Activated CD4-positive, alpha-beta T cell treated with anti-CD3 and anti-CD28 coated beads for 24 hours (primary cell): ENCODE measurements around the gene INPP5A.

Experiments
- DNase-seq, 2 donors: peaks; one replicate each; pipeline ENCODE4 v3.0.0-alpha.2; 2020; ENCODE audit warnings: low read depth in 2 of 2

Gene INPP5A

DNA sequence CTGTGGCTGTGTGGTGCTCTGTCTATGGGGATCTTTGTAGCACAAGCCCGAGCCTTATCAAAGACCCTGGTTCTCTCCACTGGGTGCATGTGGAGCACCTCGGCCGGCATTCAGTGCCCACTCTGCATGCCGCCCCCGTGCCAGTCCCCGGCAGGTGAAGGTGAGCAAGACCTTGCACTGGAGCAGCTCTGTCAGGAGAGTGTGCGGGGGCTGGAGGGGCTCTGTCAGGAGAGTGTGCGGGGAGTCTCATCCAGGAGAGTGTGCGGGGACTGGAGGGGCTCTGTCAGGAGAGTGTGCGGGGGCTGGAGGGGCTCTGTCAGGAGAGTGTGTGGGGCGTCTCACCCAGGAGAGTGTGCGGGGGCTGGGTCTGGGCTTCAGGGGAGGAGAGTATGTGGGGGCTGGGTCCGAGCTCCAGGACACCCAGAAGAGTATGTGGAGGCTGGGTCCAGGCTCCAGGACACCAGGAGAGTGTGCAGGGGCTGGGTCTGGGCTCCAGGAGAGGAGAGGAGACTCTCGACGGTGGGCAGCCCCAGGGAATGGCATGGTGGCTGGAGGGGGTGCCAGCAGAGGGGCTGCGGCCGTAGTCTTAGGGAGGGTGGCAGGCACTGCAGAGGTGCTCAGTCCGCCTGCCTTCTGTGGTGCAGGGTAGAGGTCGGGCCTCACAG is 40.8 kb downstream of the INPP5A start:
- no peak for DNase-seq

DNA sequence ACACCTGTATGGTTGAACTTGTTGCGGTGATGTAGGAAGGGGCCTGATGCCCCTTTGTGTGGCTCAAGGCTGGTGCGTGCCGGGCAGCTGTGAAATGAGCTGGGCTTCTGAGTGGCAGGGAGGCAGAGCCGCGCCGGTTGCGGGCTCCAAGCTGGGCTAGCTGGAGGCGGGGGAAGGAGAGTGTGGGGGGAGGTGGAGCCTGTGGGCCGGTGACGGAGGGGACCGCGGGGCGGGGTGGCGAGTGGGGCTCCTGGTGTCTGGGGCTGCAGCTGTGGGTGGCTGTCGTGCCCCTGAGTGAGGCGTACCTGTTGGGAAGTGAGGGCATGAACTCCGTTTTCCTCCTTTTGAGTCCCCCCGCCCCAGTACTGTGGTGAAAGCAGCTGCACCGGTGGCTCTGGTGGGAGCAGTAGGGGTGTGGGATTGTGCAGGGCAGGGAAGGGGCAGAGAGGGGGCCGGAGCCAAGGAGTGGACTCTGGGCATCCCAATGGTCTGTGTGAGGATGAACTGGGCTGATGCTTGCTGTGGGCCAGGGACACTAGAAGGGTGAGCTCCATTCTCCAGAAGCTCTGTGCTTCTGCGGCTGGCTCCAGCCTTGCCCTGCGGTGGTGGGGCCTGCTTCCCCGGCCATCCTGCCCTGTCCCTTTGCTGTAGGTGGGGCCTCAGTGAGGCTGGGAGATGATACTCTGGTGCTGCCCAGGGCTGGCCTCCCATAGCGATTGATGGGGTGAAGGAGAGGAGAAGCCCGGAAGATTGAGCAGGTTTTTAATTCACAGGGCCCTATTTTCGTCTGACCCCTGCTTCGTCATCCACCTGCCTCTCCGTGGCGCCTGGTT is 41.7 kb downstream of the INPP5A start:
- DNase-seq = no peak

DNA sequence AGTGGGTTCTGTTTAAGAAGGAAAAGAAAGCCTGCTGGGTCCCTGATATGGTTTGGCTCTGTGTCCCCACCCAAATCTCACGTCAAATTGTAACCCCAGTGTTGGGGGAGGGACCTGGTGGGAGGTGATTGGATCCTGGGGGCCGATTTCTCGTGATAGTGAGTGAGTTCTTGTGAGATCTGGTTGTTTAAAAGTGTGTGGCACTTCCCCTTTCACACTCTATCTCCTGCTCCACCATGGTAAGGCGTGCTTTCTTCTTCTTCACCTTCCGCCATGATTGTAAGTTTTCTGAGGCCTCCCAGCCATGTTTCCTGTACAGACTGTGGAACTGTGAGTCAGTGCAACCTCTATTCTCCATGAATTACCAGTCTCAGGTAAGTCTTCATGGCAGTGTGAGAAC is 42.6 kb downstream of the INPP5A start:
- DNase-seq = no peak

DNA sequence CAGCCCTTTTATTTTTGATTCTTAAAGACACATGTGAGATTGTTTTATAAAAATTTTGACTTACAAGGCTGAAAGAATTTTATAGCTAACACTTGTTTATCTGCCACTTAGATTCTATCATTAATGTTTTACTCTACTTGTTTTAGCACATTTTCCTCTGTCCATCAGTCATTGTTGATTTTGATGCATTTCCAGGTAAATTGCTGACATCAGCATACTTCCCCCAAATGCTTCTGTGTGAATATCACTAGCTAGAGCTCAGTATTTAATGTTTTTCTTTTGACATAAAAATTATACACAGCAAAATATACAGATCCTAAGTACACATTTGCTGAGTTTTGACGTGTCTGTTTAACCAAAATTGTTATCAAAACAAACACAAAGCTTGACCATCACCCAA is 43.0 kb downstream of the INPP5A start:
- no peak for DNase-seq

DNA sequence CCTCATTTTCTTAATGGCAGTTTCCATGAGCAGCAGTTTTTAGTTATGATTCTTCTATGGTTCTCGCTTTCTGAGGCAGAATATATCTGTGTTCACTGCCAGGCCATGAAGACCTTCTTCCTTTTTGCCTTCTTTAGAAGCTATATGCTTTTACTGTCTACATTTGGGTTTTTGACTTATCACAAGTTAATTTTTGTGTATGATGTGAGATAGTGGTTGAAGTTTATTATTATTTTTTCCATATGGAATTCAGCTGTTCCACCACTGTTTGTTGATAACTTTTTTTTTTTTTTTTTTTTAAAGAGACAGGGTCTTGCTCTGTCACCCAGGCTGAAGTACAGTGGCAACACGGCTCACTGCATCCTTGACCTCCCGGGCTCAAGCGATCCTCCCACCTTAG is 44.5 kb downstream of the INPP5A start:
- no peak for DNase-seq

DNA sequence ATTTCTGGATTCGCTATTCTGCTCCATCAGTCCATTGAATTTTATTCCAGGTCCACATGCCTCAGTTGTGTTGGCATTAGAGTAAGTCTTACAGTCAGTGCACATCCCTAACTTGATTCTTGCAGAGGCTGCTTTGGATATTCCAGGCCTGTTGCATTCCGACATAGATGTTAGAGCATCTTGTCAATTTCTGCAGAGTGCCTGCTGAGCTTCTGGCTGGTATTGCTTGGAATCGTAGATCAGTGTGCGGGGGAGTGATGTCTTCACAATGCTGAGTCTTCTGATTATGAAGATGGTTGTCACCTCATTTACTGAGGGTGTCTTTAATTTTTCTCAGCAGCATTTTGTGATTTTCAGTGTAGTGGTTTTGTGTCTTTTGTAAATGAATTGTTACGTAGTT is 45.2 kb downstream of the INPP5A start:
- no peak for DNase-seq

DNA sequence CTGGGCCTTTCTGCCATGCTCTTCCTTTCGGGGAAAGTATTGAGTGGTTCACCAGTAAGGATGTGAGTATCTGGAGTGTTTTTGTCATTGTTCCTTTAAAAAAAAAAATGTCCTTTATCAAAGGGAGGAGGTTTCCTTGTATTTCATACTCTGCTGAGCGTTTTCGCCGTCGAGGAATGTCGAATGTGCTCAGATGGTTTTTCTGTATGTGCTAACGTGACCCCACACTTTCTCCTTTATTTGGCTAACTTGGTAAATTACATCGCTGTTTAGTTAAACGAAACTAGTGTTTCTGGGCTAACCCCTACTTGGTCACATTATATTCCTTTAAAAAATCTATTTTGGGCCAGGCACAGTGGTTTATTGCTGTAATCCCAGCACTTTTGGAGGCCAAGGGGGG is 45.9 kb downstream of the INPP5A start:
- DNase-seq = no peak

DNA sequence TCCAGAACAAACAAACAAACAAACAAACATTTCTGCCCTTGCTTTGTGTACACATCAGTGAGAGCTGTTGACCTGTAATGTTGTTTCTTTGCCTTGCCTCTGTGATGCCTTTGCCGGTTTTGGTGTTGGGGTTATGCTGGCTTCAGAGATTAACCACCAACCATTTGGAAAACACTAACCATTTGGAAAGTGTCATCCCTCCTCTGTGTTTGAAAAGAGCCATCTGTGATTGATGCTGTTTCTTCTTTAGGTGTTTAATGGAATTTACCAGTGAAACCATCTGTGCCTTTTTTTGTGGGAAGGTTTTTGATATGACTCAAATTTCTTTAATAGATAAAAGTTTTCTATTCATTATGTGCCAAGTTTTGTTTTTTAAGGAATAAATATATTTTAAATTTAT is 46.5 kb downstream of the INPP5A start:
- DNase-seq = no peak

DNA sequence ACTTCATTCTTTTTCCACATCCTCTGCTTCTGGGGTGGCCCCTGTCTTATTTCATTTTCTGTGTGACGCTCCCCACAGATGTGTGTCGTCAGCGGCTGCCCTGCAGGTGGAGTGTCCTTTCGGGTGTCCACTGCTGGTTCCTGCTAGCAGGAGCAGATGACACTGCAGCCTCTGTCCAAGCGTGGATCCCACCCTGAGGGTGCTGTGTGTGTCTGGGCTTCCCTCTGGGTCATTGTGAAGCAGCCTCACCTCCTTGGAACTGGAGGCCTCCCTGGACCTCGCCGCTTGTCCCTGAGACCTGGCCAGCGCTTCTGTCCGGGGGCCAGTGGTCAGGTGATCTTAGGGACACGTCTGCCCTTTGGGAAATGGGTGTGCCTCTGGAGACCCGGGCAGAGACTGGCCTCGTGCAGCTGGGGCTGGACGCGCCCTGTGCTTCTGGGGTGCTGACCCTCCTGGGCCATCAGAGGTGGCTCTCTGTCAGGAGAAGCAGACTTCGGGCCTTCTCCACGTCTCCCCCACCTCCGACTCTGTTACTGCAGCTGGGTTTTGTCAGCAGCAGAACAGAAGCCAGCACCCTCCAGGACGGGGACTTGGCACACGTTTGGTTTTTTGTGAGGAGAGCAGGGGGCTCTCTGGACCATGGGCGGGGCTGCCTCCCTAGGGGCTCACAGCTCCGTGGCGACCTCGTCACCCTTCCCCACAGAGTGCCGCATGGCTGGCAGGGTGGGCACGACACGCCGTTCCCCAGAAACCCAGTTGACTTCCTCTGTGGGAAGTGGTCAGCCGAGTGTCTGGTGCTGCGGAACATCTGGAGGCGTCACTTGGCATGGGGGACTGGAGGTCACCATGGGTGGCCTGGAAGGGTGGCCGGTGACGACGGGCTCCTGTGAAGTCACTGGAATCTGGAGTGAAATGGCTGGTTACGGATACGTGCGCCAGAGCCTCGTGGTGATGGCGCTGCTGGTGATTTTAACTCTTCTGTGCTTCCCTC is 48.4 kb downstream of the INPP5A start:
- DNase-seq = no peak

DNA sequence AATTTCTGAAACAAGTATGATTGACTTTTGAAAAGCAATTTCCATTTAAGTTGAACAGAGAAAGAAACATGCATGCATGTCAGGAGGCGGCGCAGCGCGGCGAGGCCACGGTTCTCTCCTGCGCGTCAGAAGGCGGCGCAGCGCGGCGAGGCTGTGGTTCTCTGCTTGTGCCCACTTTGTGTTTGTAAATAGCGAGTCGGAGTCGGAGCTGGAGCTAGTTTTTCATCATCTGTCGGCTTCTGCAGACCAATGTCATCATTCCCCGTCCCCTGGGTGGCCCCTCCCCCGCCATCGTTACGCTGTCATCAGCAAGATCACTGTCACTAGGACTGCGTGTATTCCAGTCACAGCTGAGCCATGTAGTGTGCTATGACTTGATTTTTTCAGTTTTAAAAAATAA is 49.2 kb downstream of the INPP5A start:
- no peak for DNase-seq

DNA sequence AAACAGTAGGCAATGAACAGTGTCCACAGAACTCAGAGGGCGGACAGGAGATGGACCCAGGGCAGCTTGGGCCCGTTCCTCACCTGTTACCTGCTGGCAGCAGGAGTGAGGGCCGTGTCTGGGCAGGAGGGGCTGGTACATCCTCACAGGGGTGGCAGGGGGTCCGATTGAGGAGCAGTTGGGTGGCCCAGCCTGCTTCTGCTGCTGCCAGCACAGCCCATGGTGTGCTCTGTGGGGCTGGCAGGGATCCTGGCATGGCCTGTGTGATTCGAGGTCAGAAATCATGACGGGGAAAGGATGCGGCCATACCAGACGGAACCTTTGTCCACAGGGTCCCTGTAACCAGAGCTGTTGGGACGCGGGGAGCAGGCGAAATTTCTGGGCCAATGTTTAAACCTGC is 49.6 kb downstream of the INPP5A start:
- no peak for DNase-seq

DNA sequence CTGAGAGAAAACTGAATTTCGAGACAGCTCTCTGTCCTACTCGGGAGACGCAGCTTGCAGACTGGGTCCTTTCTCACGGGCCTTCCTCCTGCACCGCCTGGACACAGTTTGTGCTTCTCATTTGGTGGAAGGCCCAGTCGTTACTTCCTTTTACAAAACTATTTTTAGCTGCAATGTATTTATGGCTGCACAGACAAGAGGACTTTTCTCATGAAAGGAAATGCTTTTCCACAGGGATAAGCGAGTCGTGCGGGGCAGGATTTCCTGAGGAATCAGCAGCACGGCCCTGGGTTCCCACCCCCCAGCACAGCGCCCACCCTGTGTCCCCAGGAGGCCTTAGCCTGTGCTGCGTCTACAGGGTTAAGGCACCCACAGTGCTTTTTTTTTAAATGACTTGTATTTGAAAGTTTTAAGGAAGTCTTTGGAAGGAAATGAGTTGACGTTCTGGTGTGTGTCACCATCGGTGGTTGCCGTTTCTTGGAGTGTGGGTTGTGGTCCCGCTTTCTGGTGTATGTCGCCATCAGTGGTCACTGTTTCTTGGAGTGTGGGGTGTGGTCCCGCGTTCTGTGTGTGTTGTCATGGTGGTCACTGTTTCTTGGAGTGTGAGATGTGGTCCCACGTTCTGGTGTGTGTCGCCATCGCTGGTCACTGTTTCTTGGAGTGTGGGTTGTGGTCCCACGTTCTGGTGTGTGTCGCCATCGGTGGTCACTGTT is 50.9 kb downstream of the INPP5A start:
- DNase-seq = no peak

DNA sequence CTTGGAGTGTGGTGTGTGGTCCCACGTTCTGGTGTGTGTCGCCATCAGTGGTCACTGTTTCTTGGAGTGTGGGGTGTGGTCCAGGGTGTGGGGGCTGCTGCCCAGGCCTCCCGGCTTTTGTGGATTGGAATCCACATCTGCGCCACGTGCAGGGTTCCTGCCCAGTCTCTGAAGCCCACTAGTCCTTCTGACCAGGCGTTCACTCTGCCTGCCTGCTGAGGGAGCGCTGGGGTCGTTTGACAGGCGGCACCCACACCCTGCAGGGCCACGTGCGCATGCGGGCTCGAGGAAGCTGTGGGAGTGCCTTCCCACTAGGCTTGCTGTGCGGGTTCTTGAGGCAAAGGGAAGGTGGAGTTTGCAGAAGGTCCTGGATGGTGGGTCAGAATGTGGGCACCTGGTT is 51.4 kb downstream of the INPP5A start:
- no peak for DNase-seq

DNA sequence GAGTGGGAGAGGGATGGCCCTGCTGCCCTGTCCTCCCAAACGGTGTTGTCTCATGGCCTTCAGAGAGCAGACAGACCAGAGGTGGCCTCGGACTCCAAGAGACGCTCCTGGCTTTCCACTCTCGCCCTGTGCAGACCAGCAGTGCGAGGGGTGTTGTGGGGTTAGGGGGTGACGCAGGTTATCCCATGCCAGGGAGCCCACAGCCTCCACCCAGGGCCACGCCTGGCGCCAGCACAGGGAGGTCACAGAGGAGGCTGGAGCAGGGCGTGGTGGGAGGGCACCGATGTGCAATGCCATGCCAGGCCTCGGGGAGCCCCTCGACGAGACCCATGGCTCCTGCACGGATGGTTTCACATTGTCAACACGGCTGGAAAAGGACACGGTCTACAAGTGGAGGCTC is 52.1 kb downstream of the INPP5A start:
- no peak for DNase-seq

DNA sequence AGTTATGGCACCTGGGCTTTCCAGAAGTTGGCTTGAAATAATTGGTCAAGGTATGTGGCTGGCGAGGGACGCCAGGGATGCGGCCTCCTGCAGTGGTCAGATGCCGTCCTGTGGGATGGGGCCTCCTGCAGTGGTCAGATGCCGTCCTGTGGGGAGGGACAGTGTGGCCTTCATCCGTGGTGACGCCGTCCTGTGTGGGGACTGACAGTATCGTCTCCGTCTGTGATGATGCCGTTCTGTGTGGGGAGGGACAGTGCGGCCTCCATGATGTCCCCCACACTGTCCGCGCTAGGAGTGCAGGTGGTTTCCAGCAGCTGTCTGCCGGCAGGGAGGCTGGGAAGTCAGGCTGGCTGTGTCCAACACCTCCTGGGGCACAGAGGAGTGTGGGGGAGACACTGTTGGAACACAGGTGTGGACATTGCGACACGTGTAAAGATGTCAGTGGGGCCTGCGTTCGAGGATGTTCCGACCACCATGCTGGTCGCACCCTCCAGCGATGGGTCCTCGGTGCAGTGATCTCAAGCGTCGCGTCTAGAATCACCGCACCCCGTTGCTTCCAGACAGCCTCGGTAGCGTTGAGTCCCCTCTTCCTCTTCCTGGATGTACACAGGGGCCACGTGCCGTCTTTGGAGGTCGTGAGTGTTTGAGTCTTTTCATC is 52.6 kb downstream of the INPP5A start:
- no peak for DNase-seq

DNA sequence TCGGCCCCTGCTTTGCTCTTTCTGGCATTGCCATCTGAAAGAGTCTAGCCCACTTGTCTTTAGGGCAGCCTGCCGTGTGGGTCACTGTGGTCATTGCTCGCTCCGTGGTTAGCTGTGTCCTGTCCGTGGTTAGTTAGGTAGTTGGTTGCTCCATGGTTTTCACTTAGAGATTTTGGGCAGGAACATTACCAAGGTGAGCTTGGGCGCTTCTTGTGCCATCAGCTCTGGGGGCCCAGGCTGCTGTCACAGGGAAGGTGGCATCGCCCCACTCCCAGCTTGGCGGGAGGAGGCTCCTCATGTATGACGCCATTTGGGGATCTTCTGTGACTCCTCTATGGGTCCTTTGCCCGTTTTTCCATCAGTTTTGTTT is 53.1 kb downstream of the INPP5A start:
- DNase-seq = no peak

DNA sequence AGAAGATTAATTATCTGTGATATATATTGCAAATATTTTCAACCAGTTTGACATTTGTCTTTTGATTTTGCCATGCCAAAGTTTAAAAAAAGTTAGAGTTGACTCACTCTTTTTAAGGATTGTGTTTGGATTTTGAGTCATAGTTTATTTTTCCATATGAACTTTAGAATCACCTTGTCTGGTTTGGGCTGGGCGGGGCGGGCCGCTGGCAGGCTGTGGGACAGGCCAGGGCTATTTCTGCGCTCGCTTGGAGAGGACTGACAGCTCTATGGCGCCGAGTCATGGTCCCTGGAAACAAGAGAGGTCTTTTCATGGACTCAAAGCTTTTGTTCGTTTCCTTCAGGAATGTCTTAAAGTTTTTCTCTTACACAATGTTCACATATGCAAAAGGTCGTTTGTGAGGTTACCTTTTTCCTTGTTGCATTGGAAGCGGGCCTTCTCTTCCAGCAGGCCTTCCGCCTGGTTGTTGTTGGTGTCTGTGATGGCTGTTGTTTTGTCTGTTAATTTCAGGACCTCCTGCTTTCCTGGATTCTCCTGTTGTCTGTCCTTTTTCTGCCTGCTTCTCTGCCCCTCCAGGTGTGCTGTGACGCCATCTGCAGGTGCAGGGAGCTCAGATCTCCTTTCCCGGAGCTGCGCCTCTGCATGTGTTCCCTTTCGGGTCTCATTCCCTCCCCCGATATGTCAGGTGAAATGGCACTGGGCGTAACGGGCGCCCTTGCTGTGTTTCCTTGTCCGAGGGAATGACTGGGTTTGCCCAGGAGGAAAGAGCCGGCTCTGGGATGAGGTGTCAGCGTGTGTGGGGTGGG is 53.8 kb downstream of the INPP5A start:
- no peak for DNase-seq

DNA sequence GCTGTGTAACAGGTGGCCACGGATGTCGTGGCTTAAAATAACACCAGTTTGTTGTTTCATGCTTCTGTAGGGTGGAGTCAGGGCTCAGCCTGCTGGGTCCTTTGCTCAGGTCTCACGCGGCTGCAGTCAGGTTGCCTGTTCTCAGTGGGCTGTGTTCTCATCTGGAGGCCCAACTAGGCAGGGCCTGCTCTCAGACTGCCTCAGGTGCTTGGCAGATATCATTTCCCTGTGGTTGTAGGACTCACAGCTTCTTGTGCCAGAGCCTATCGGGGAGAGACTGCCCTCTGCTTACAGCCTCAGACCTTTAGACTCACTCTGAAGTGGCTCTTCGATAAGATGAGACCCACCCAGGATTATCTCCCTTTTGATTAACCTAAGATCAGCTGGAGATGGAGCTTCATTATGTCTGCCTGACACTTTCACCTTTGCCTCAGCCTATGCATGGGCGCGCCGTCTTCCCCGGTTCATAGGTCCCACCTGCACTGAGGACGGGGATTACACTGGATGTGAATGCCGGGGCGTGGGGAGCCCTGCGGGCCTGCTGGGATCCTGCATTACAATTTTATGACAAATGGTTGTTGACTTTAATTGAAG is 55.3 kb downstream of the INPP5A start:
- DNase-seq = no peak

DNA sequence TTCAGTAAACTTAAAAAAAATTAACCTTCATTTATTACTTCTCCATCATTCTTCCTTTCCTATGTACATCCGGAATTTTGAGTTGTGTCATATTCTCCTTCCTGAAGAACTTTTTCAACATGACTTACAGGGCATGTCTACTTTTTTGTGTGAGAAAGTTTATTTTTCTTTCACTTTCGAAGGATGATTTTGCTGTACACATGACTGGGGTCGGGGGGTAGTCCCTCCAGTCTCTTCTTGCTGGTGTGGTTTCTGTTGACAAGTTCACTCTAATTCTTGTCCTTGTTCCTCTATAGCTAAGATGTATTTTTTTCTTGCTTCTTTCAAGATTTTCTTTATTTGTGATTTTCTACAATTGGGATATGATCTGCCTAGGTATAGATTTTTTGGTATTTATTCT is 55.8 kb downstream of the INPP5A start:
- no peak for DNase-seq
